HepG2 (cell line): Measurements from ENCODE around the gene NYAP2. TPM values are rescaled to one million over a fixed set of nuclear protein-coding genes. Genes with fewer than 3 reads are reported as not detected.

Experiments
- ATAC-seq: fragments of 200-7000 bp; cut with Tn5 transposase; 3 replicates; pipeline ENCODE4 v1.9.1; 2020; ENCODE audit warnings: mild to moderate bottlenecking, moderate library complexity
- BruUV-seq: library from RNA; stranded (reverse); fragments of 400-500 nt; replicated peaks from 2 replicates; lab custom pipeline; 2021; lab: Mats Ljungman, UMichigan
- CTCF ChIA-PET: fragments of 300-600 bp; formaldehyde crosslinking; extraction: SDS; loops from one replicate; lab custom pipeline; 2021; ENCODE audit warnings: low total read pairs, inconsistent platforms, low intra/inter-chr PET ratio; lab: Yijun Ruan, JAX
- POLR2A ChIA-PET: fragments of 350-600 bp; sonication (Branson Sonifier 250); formaldehyde crosslinking; loops from one replicate; lab custom pipeline; 2020; ENCODE audit warnings: antibody characterized with exemption, inconsistent platforms; lab: Yijun Ruan, JAX
- DNase-seq: peaks from one replicate; pipeline ENCODE4 v3.0.0-alpha.2; 2015; ENCODE audit warnings: low spot score
- FAIRE-seq: peaks from 3 replicates; lab custom pipeline; 2011; peaks lifted over from hg19 to GRCh38; lab: Jason Lieb, UNC
- H2AFZ ChIP-seq: one replicate; pipeline ENCODE4 v1.6.1; 2011; ENCODE audit warnings: low read length, inconsistent platforms
- H3K27ac ChIP-seq: fragments of 300-600 bp; 3 replicates; pipeline ENCODE4 v1.8.0; 2011; ENCODE audit warnings: mixed run types, mild to moderate bottlenecking, mixed read lengths, low read length, inconsistent platforms; ENCODE audit not compliant: insufficient read depth; ENCODE audit errors: extremely low read length
- H3K27me3 ChIP-seq, 2 experiments: fragments of 200-600 bp in 1 of 2; 2 replicates in 1 of 2; 3 replicates in 1 of 2; pipeline versions ENCODE4 v1.6.0 to v1.8.0; 2011; ENCODE audit warnings: low read length in 2 of 2, mild to moderate bottlenecking in 2 of 2, moderate library complexity in 2 of 2, inconsistent platforms in 1 of 2; ENCODE audit not compliant: insufficient read depth in 2 of 2, control insufficient read depth in 1 of 2
- H3K36me3 ChIP-seq, 2 experiments: fragments of 200-600 bp in 1 of 2; replicated peaks in 1 of 2; 2 replicates in 1 of 2; 3 replicates in 1 of 2; pipeline versions ENCODE4 v1.5.1 to v1.8.0; 2011; ENCODE audit warnings: low read length in 2 of 2, inconsistent platforms in 1 of 2; ENCODE audit not compliant: insufficient read depth in 2 of 2, control insufficient read depth in 1 of 2
- H3K4me1 ChIP-seq: 2 replicates; pipeline ENCODE4 v1.5.1; 2012; ENCODE audit warnings: low read length, inconsistent platforms; ENCODE audit not compliant: insufficient read depth
- H3K4me2 ChIP-seq: 2 replicates; pipeline ENCODE4 v1.6.0; 2011; ENCODE audit warnings: low read depth, low read length, inconsistent platforms
- H3K4me3 ChIP-seq, 3 experiments: fragments of 200-600 bp in 1 of 3; sonication (generic), shearing (Covaris generic) in 1 of 3; replicated peaks in 1 of 3; 2 replicates each; pipeline ENCODE4 v1.5.1; 2011 to 2016; ENCODE audit warnings: low read length in 3 of 3, inconsistent platforms in 2 of 3, low read depth in 2 of 3, mild to moderate bottlenecking in 2 of 3, control low read depth in 1 of 3, mixed read lengths in 1 of 3; ENCODE audit not compliant: insufficient read depth in 1 of 3
- H3K79me2 ChIP-seq: one replicate; pipeline ENCODE4 v1.6.1; 2011; ENCODE audit warnings: low read length, inconsistent platforms; ENCODE audit not compliant: insufficient read depth
- H3K9ac ChIP-seq: 2 replicates; pipeline ENCODE4 v1.6.0; 2011; ENCODE audit warnings: mild to moderate bottlenecking, low read depth, low read length, inconsistent platforms; ENCODE audit not compliant: insufficient read depth
- H3K9me3 ChIP-seq: 2 replicates; pipeline ENCODE4 v1.5.1; 2012; ENCODE audit warnings: mild to moderate bottlenecking, low read length
- H4K20me1 ChIP-seq: 2 replicates; pipeline ENCODE4 v1.6.0; 2011; ENCODE audit warnings: inconsistent platforms, mild to moderate bottlenecking, low read length, moderate library complexity; ENCODE audit not compliant: insufficient read depth
- EZH2 ChIP-seq: conservative IDR thresholded peaks from 2 replicates; pipeline ENCODE4 v1.6.1; 2012; ENCODE audit warnings: mild to moderate bottlenecking, low read depth, low read length, moderate library complexity
- SNRNP70 ChIP-seq: fragments of 200-400 bp; formaldehyde crosslinking; IDR thresholded peaks from 2 replicates; pipeline ENCODE4 v1.6.1; 2017; ENCODE audit warnings: mild to moderate bottlenecking, low read depth, low read length, moderate library complexity
- TCF12 ChIP-seq, 2 experiments: fragments of 450-650 bp in 1 of 2; sonication (generic) in 1 of 2; formaldehyde crosslinking in 1 of 2; IDR thresholded peaks; 2 replicates each; pipeline versions ENCODE4 v1.6.1 to v1.8.0; 2017 to 2022; ENCODE audit warnings: antibody characterized with exemption in 1 of 2, mild to moderate bottlenecking in 1 of 2, missing genetic modification reagents in 1 of 2, moderate library complexity in 1 of 2
- ZBTB21 ChIP-seq: sonication (generic); formaldehyde crosslinking; IDR thresholded peaks from 2 replicates; pipeline ENCODE4 v1.4.0; 2020; ENCODE audit warnings: missing genetic modification reagents
- ZFX ChIP-seq: sonication (generic); formaldehyde crosslinking; IDR thresholded peaks from 2 replicates; pipeline ENCODE4 v1.4.0; 2020; ENCODE audit warnings: mild to moderate bottlenecking, low read depth, missing genetic modification reagents, moderate library complexity
- WGBS: methylation state at CpG from one replicate; pipeline ENCODE4 v1.1.6; 2017; ENCODE audit warnings: low lambda C conversion rate; 5-methylcytosine and 5-hydroxymethylcytosine counted together
- in situ Hi-C: cut with HindIII; loops from 2 replicates; pipeline ENCODE4 v1.10.0; 2017; ENCODE audit warnings: low pct_unique_long_range_greater_than_20kb; ENCODE audit not compliant: extremely low pct_ligation_motif_present
- intact Hi-C: fragments of 100-400 bp; cut with micrococcal nuclease; formaldehyde crosslinking; loops from one replicate; pipeline ENCODE4 v1.10.0; 2022; ENCODE audit not compliant: unreplicated experiment
- polyA plus RNA-seq, 8 experiments: library from polyadenylated mRNA; depleted of rRNA in 3 of 8; stranded (reverse) in 7 of 8; unstranded in 1 of 8; fragments of >200 nt; fragmentation: Illumina TruSeq in 4 of 8; extraction: Trizol in 4 of 8; gene quantifications; 2 replicates each; pipeline versions ENCODE4 v1.2.1 to v1.2.3, GENCODE V29; 2011 to 2016; ENCODE audit warnings: low read depth in 4 of 8, missing spikeins in 1 of 8, mixed read lengths in 1 of 8; ENCODE audit not compliant: insufficient read depth in 1 of 8
- total RNA-seq, 5 experiments: library from RNA; depleted of rRNA; stranded (reverse); fragments of >200 nt; fragmentation: Illumina TruSeq; extraction: Trizol; gene quantifications; 2 replicates each; pipeline ENCODE4 v1.2.3, GENCODE V29; 2016; ENCODE audit warnings: low read depth in 1 of 5
- TF ChIP-seq, protein P1 (sequence below): sonication (generic); formaldehyde crosslinking; IDR thresholded peaks from 2 replicates; pipeline ENCODE4 v1.4.0; 2020; ENCODE audit warnings: missing genetic modification reagents, borderline replicate concordance
- TF ChIP-seq, protein P2 (sequence below): IDR thresholded peaks from 2 replicates; pipeline ENCODE4 v1.6.1; 2016; ENCODE audit warnings: low read depth, control low read depth

NYAP2 gene
- total and polyA plus RNA-seq, 2 of the 13 experiments (the other 11 are each of a cell fraction or from before 2014, with no cell fraction given), result not detected

DNA sequence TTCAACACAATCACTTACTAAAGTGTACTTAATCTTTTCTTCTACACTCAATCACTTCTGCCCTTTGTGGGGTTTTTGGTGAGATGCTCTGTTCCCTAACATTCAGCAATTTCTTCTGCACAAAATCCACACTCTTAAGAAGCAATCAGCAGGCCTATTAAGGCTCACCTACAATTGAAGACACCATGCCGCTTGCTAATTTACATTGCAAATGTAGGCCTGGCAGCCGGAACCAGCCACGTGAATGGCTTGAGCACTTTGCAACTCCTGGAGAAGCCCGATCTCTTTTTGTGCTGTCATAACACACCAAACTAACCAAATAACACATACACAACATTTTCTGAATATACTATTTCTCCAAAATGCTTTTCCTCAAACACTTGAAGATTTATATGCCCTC lies 66.3 kb downstream of the NYAP2 start (continued):
- TF ChIP-seq, protein P1, sequence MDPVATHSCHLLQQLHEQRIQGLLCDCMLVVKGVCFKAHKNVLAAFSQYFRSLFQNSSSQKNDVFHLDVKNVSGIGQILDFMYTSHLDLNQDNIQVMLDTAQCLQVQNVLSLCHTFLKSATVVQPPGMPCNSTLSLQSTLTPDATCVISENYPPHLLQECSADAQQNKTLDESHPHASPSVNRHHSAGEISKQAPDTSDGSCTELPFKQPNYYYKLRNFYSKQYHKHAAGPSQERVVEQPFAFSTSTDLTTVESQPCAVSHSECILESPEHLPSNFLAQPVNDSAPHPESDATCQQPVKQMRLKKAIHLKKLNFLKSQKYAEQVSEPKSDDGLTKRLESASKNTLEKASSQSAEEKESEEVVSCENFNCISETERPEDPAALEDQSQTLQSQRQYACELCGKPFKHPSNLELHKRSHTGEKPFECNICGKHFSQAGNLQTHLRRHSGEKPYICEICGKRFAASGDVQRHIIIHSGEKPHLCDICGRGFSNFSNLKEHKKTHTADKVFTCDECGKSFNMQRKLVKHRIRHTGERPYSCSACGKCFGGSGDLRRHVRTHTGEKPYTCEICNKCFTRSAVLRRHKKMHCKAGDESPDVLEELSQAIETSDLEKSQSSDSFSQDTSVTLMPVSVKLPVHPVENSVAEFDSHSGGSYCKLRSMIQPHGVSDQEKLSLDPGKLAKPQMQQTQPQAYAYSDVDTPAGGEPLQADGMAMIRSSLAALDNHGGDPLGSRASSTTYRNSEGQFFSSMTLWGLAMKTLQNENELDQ, result no peak

DNA sequence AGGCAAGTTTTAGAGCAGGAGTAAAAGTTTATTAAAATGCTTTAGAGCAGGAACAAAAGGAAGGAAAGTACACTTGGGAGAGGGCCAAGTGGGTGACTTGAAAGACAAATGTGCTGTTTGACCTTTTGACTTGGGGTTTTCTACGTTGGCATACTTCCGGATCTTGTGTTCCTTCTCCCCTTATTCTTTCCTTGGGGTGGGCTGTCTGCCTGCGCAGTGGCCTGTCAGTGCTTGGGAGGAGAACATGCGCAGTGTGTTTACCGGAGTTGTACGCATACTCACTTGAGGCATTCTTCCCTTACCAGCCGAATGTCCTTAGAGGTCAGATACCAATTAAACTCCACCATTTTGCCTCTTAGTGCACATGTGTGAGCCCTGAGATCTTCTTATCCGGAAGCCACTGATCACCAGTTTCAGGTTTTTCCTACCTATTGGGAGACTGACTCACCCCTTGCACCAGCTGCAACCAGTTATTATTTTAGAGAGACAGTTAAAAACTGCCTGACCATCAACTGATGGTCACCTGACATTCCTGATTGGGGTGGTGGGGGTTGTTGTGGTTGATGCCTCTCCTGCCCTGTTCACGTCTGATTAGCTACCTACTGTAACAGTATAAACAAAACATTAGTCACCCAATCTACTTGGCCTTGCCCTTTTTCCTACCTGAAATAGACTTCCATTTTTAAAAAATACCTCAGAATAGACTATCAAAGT lies 67.5 kb downstream of the NYAP2 start:
- no TSS peak for BruUV-seq
- ChIA-PET CTCF (no interaction called here), POLR2A (no interaction called here)
- H3K9ac ChIP-seq, result no peak overlapping the region
- H3K4me1 ChIP-seq, result no peaks in the 10 kb centered on the region
- no peaks in the 10 kb centered on the region for H3K79me2 ChIP-seq
- no peak overlapping the region for H3K4me2 ChIP-seq
- no peaks in the 10 kb centered on the region for H3K9me3 ChIP-seq
- in situ Hi-C loops (no loop called here), intact Hi-C loops (no loop called here)
- TF ChIP-seq SNRNP70 (no peak), ZBTB21 (CRISPR knock-in tag) (no peak), ZFX (CRISPR knock-in tag) (no peak), TCF12 (IDR thresholded peaks at IDR 0.05) (no peak), TCF12 (CRISPR knock-in tag; IDR thresholded peaks at IDR 0.05) (no peak), EZH2 (no peak)
- TF ChIP-seq, protein P2, sequence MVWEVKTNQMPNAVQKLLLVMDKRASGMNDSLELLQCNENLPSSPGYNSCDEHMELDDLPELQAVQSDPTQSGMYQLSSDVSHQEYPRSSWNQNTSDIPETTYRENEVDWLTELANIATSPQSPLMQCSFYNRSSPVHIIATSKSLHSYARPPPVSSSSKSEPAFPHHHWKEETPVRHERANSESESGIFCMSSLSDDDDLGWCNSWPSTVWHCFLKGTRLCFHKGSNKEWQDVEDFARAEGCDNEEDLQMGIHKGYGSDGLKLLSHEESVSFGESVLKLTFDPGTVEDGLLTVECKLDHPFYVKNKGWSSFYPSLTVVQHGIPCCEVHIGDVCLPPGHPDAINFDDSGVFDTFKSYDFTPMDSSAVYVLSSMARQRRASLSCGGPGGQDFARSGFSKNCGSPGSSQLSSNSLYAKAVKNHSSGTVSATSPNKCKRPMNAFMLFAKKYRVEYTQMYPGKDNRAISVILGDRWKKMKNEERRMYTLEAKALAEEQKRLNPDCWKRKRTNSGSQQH (CRISPR knock-in tag), result no peak
- DNase-seq (no peak), ATAC-seq (no peak), FAIRE-seq (no peak)
- WGBS, result 54% methylated on average over 9 of the region's 9 CpGs
- H2AFZ ChIP-seq, result no peak overlapping the region
- no peaks in the 10 kb centered on the region for H4K20me1 ChIP-seq
- no peaks in the 10 kb centered on the region; a peak in 2 of 5 replicates for H3K27me3 ChIP-seq
- H3K27ac ChIP-seq, result no peak overlapping the region
- no peak overlapping the region for H3K4me3 ChIP-seq
- no peaks in the 10 kb centered on the region for H3K36me3 ChIP-seq
